ENCODE measurements around the gene NPC1L1. TPM values are rescaled to one million over a fixed set of nuclear protein-coding genes. Genes with fewer than 3 reads are reported as not detected.

The NPC1L1 gene
- total RNA-seq, 6 experiments from 2014 or later: not detected

DNA sequence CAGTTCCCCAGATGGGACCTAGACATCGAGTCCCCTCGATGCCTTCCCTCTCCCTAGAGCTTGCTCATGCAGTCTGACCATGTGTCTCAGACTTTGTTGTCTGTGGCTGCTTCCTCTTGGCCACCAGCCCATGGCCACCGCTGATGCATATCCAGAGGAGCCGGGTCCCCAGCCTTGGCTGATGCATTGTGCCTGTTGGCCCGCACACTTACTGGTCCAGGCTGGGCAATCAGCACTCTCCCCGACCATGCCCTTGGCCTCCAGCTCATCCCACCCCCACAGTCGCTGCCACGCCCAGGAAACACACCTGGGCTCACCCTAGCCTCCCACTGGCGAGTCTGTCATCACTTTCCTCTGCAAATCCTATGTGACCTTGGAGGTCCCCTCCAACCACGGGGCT is 10.1 kb downstream of the NPC1L1 start:
- Mint-ChIP-seq H3K27ac (no peak overlapping the region), H3K4me1 (ENCODE audit: low read depth) (peaks cover 13% of the 10 kb centered on the region), H3K27me3 (ENCODE audit: insufficient read depth) (peaks cover 11% of the 10 kb centered on the region), H3K4me3 (no peak overlapping the region), H3K9me3 (peaks cover 6% of the 10 kb centered on the region), H3K36me3 (ENCODE audit: low read depth) (no peaks in the 10 kb centered on the region)
- DNase-seq: no peak
- TF ChIP-seq, protein P1, sequence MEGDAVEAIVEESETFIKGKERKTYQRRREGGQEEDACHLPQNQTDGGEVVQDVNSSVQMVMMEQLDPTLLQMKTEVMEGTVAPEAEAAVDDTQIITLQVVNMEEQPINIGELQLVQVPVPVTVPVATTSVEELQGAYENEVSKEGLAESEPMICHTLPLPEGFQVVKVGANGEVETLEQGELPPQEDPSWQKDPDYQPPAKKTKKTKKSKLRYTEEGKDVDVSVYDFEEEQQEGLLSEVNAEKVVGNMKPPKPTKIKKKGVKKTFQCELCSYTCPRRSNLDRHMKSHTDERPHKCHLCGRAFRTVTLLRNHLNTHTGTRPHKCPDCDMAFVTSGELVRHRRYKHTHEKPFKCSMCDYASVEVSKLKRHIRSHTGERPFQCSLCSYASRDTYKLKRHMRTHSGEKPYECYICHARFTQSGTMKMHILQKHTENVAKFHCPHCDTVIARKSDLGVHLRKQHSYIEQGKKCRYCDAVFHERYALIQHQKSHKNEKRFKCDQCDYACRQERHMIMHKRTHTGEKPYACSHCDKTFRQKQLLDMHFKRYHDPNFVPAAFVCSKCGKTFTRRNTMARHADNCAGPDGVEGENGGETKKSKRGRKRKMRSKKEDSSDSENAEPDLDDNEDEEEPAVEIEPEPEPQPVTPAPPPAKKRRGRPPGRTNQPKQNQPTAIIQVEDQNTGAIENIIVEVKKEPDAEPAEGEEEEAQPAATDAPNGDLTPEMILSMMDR (IDR thresholded peaks at IDR 0.05): no peak

DNA sequence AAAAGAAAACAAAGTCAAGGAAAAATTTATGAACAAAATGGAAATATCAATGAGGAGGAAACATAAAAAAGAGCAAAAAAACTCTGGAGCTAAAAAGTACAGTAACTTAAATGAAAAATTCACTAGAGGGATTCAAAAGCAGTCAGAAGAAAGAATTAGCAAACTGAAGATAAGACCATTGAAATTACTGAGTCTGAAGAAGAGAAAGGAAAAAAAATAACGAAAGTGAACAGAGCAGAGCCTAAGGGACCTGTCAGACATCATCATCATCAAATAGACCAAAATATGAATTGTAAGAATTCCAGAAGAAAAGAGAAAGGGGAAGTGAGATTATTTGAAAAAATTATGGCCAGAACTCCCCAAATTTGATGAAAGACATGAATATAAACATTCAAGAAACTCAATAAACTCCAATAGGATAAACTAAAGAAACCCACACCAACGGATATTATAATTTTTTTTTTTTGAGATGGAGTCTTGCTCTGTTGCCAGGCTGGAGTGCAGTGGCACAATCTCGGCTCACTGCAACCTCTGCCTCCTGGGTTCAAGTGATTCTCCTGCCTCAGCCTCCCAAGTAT is 16.2 kb downstream of the NPC1L1 start:
- no peak for DNase-seq
- H3K4me1 Mint-ChIP-seq (ENCODE audit: low read depth): no peaks in the 10 kb centered on the region
- H3K9me3 Mint-ChIP-seq: peaks cover 18% of the 10 kb centered on the region
- H3K27me3 Mint-ChIP-seq (ENCODE audit: insufficient read depth): peaks cover 30% of the 10 kb centered on the region
- H3K27ac Mint-ChIP-seq: no peak overlapping the region
- peaks cover 6% of the 10 kb centered on the region for H3K36me3 Mint-ChIP-seq (ENCODE audit: low read depth)
- TF ChIP-seq, protein P1 (IDR thresholded peaks at IDR 0.05): no peak
- H3K4me3 Mint-ChIP-seq: no peak overlapping the region

DNA sequence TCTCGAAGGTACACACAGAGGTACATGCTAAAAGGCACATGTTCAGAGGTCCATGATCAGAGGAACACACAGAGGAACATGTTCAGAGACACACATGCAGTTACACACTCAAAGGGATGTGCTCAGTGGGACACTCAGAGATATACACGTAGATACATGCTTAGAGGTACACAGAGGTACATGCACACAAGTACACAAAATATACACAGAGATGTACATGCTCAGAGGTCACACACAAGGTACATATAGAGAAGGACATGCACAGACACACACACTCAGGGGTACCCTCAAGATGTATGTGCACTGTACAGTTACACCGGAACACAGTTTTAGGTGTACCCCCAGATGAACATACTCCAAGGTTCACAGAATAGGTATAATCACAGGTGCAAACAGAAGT is 18.8 kb downstream of the NPC1L1 start:
- Mint-ChIP-seq H3K4me3 (no peak overlapping the region), H3K36me3 (ENCODE audit: low read depth) (peaks cover 6% of the 10 kb centered on the region), H3K27me3 (ENCODE audit: insufficient read depth) (peaks cover 37% of the 10 kb centered on the region), H3K4me1 (ENCODE audit: low read depth) (no peaks in the 10 kb centered on the region), H3K27ac (no peak overlapping the region), H3K9me3 (peaks cover 18% of the 10 kb centered on the region)
- TF ChIP-seq, protein P1 (IDR thresholded peaks at IDR 0.05): no peak
- no peak for DNase-seq

DNA sequence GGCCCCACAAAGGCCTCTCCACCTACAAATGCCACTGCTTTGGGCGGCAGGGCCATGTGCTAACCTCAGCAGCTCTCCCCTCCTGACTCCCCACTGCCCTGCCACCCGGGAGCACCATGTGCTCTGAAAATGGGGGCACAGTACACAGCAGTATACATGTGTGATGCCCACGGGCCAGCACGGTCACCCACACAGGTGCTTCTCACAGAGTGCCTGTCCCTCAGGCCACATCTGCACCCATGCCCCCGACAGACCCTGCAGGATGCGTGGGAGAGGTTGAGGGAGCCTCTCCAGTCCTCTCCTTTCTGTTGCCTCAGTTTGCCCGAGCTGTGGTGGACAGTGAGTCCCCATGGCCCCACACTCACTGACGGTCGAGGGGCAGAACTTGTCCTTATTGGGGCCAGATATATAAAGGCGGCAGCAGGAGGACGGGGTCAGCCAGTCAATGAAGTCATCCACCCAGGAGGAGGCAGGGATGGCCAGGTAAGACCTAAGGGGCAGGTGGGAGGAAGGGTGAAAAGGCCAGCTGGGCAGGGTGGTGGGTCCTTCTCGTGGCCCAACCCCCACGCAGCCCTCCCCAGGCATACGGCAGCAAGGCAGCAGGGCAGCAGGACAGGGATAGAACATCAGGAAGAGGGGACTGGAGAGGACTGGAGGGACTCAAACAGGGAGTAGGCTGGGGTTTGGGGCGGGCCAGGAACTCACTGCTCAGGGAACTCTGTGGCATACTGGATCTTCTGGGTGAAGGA is 19.6 kb downstream of the NPC1L1 start:
- H3K9me3 Mint-ChIP-seq: peaks cover 14% of the 10 kb centered on the region
- DNase-seq: no peak
- no peaks in the 10 kb centered on the region for H3K4me1 Mint-ChIP-seq (ENCODE audit: low read depth)
- TF ChIP-seq, protein P1 (IDR thresholded peaks at IDR 0.05): no peak
- peaks cover 40% of the 10 kb centered on the region for H3K27me3 Mint-ChIP-seq (ENCODE audit: insufficient read depth)
- H3K27ac Mint-ChIP-seq: no peak overlapping the region
- H3K4me3 Mint-ChIP-seq: no peak overlapping the region
- H3K36me3 Mint-ChIP-seq (ENCODE audit: low read depth): peaks cover 6% of the 10 kb centered on the region

DNA sequence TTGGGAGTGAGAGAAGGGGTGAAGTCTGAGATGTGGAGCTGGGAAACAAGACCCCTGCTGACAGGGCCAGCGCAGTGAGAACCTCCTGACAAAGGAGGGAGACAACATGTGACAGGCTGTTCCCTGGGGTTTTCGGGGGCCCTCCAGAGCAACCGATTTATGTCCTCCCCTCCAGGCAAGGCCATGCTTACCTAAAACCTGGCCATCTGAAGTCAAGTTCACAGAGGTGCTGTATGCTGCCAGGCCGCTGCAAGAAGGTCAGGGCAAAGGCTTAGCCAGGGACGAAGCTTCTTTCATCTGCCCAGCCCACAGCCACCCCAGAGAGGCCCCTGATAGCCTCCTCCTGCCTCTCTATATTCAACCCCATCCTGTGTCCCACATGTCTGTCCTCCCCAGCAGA is 20.6 kb downstream of the NPC1L1 start:
- no peaks in the 10 kb centered on the region for H3K4me1 Mint-ChIP-seq (ENCODE audit: low read depth)
- H3K36me3 Mint-ChIP-seq (ENCODE audit: low read depth): peaks cover 6% of the 10 kb centered on the region
- H3K27ac Mint-ChIP-seq: no peak overlapping the region
- H3K27me3 Mint-ChIP-seq (ENCODE audit: insufficient read depth): peaks cover 41% of the 10 kb centered on the region
- no peak overlapping the region for H3K4me3 Mint-ChIP-seq
- peaks cover 8% of the 10 kb centered on the region for H3K9me3 Mint-ChIP-seq
- no peak for DNase-seq
- TF ChIP-seq, protein P1 (IDR thresholded peaks at IDR 0.05): no peak
